ENCODE results near the gene HIVEP3.

GRCh38 chr1:41882486-41882885, 36.2 kb downstream of the HIVEP3 start:
- TF ChIP-seq, protein P1, sequence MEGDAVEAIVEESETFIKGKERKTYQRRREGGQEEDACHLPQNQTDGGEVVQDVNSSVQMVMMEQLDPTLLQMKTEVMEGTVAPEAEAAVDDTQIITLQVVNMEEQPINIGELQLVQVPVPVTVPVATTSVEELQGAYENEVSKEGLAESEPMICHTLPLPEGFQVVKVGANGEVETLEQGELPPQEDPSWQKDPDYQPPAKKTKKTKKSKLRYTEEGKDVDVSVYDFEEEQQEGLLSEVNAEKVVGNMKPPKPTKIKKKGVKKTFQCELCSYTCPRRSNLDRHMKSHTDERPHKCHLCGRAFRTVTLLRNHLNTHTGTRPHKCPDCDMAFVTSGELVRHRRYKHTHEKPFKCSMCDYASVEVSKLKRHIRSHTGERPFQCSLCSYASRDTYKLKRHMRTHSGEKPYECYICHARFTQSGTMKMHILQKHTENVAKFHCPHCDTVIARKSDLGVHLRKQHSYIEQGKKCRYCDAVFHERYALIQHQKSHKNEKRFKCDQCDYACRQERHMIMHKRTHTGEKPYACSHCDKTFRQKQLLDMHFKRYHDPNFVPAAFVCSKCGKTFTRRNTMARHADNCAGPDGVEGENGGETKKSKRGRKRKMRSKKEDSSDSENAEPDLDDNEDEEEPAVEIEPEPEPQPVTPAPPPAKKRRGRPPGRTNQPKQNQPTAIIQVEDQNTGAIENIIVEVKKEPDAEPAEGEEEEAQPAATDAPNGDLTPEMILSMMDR (IDR thresholded peaks at IDR 0.05): no peak
- no peak for TF ChIP-seq POLR2A (IDR thresholded peaks at IDR 0.05)
